Renal cortex interstitium (tissue), 11 donors: ENCODE measurements around the gene HDAC5. TPM values are rescaled to one million over a fixed set of nuclear protein-coding genes. Genes with fewer than 3 reads are reported as not detected.
"Not testable (repeated sequence)": the region's sequence is repeated elsewhere in the genome, so short reads cannot be mapped to it uniquely, and the experiment has no call there.

Experiments
- DNase-seq, 11 donors: peaks; one replicate each; pipeline ENCODE4 v3.0.0-alpha.2; 2013; ENCODE audit warnings: low read depth in 9 of 11, low spot score in 4 of 11; ENCODE audit errors: extremely low read depth in 1 of 11
- polyA plus RNA-seq, 3 donors: library from polyadenylated mRNA; unstranded; fragments of 120-200 nt; gene quantifications; one replicate each; pipeline ENCODE4 v1.2.1, GENCODE V29; 2013; ENCODE audit not compliant: insufficient read length in 3 of 3

The HDAC5 gene
- polyA plus RNA-seq, 3 donors = 44.7 to 59.4 (median 55.3) TPM

- DNase-seq = not testable (repeated sequence)
These were observed 20.5 kb upstream of the HDAC5 start for GRCh38 chr17:44143921-44144320.

DNA sequence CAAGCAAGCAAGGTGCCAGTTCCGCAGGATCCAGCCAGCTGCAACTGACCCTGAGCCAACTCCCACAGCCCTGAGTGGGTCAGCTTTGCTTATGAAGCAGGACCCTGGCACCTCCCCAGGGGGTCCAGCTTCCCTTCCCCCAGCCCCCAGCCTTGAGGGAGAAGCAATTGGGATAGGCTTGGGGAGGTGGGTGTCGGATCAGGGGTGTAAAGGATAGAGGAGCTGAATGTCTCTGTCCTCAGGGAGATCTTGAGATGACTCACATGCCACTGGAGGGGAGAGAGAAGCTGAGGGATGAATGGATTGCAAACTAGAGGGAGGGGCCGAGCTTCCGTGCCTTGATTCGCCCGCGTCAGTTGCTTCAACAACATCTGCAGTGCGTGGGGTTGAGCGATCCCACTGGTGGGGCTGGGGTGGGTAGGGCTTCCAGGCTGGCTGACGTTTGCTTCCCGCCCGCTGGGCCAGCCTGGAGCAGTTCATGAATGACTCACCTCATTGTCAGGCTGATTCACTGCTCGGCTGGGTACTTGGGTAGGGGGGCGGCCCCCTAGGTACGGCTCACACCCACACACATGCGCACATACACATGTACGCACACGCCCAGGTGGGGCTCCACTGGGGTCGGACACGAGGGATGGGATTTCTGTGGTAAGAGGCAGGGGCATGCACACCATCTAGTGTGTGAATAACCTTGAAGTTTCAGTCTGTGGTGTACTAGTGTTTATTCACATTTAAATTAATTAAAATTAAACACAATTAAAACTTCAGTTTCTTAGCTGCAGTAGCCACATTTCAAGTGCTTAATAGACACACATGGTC is 14.7 kb upstream of the HDAC5 start:
- DNase-seq = peak in 7 of 11 donors; percentile 45 to 74 (median 59)

GRCh38 chr17:44134752-44135568 is 11.5 kb upstream of the HDAC5 start:
- DNase-seq = no peak

GRCh38 chr17:44133918-44134476 is 10.6 kb upstream of the HDAC5 start:
- no peak for DNase-seq

- DNase-seq = no peak
These were observed 8.9 kb upstream of the HDAC5 start for GRCh38 chr17:44132275-44132821.

- not testable (repeated sequence) for DNase-seq
These were observed 7.9 kb upstream of the HDAC5 start for GRCh38 chr17:44131372-44131771.

DNA sequence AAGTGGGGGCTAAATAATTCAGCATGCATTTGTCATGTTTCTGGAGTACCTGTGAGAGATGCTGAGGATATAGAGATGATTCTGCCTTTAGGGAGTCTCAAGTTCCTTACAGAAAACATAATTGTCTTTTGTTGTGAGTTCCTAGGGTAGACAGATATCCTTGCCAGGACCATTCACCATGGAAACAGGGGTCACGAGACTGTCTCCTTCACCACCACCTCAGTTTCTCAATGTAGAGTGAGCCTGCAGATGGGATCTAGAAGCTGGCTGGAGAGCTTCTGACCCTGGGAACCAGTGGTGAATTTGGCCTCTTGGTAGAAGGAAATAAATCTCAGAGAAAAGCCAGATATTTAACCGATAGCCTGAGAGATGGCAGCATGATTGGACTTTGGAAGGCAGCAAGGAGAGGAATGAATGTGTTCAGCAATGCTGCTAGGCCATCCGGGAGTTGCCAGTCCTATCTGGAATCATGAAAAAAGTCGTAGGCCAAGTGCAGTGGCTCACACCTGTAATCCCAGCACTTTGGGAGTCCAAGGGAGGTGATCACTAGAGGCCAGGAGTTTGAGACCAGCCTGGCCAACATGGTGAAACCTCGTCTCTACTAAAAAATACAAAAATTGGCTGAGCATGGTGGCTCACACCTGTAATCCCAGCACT is 7.4 kb upstream of the HDAC5 start:
- DNase-seq = no peak

- DNase-seq = no peak
These were observed 4.9 kb upstream of the HDAC5 start for GRCh38 chr17:44128383-44128782.

DNA sequence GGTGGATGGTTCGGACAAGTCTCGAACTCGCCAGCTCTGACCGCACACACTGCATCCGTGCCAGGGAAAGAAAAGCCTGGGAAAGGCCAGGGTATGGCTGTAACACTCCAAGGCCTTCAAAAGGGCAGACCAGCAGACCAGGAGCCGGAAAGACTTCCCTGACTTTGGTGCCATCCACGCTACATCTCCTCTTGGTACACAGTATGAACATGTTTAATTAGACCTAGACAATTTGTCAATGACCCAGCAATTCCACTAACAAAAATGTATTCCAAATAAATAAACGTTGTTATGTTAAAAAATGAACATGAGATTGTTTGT is 637 bp upstream of the HDAC5 start:
- no peak for DNase-seq

GRCh38 chr17:44122816-44123355 is 555 bp downstream of the HDAC5 start:
- DNase-seq = no peak

DNA sequence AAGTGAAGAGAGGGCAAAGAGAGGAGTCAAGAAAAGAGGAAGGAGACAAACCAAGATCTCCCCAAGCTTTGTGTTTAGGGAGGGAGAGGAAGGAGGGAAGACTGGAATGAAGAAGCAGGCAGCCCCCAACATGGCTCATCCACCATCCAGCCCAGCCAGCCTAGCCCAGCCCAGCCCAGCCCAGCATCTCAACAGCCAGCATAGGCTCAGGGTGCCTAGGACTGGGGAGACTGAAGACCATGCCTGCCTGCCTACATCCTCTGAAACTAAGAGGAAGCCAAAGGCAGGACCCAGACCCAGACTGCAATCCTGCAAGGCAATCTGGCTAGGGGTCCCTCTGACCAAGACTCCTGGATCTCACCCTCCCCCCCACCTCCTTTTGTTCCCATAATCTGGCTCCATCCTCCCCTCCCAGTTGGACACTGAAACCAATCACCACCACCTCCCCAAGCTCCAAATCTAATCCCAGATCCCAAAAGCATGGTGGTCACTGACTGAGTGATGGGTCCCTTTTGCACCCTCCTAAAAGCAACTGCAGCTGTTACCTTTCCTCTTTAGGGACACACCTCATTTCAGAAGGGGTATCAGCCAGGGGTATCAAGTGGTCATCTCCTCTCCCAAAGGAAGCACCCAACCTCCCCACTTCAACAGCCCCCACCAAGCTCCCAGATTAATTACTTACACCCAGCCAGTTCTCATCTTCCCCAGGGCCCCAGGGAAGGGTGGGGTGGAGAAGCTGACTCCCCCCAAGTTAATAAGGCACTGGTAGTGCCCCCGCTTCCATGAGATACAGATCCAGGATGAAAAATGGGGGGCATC is 1.2 kb downstream of the HDAC5 start:
- DNase-seq = no peak

- DNase-seq = no peak
These were observed 2.4 kb downstream of the HDAC5 start for GRCh38 chr17:44120851-44121605.

GRCh38 chr17:44120281-44120680 is 3.2 kb downstream of the HDAC5 start:
- DNase-seq = not testable (repeated sequence)

DNA sequence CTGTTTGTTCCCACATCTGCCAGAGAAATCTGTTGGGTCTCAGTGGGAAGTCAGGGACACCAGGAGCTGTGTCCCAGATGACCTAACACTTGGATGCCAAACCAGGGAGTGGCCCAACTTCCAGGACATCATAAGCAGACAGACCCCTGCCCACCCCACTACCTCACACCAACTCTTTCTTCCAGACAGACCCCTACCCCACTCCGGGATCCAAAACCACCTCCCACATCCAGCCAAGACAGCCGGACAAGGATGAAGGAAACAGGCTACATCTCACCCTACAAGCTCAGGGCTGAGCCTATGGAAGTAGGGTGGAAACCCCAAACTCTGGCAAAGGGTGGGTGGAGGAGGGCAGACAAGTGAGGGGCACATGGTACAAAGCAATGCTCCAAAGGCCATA is 3.6 kb downstream of the HDAC5 start:
- DNase-seq = no peak

DNA sequence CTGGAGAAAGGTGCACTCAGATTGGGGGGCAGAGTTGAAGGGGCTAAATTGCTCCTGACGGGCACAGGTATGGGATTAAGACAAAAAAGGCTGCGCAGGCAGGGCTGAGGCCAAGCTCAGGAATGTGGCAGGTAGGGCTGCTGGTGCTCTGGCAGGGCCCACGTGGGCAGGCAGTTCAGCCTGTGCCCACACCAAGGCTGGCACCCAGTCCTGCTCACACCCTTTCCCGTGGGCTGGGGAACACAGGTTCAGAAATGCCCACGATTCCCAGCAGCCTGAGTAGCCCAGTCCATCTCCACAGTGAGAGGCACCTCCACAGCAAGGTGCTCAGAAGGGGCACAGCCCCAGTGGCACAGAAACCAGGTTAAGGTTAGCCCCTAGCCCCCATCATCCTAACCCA is 4.4 kb downstream of the HDAC5 start:
- no peak for DNase-seq

- DNase-seq = no peak
These were observed 4.9 kb downstream of the HDAC5 start for GRCh38 chr17:44118427-44119050.

DNA sequence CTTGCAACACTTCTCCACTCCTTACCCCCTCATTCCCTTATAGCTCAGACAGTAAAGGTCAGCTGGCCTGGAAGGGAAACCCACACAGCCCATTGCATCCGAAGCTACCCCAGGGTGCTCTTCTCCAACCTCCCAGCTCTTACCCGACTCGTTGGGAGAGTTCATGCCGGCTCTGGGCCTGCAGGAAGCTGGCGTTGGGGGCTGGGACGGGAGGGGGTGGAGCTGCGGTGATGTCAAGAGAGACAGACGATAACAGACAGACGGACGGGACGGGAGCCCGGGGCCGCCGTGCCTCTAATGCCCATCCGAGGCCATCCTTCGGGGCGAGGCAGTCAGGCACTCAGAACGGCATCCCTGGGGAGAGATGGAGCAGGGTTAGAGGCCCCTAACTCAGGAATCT is 6.1 kb downstream of the HDAC5 start:
- no peak for DNase-seq
